Nephron progenitor cell (in vitro differentiated cells): Measurements from ENCODE around the gene NCK2.

Experiments
- DNase-seq: peaks from one replicate; pipeline ENCODE4 v3.0.0; 2021
- H3K27ac Mint-ChIP-seq: 2 replicates; pipeline ENCODE4 v1.8.0; 2021; ENCODE audit warnings: mild to moderate bottlenecking, moderate library complexity, mixed read lengths
- H3K27me3 Mint-ChIP-seq: 2 replicates; pipeline ENCODE4 v1.8.0; 2021; ENCODE audit warnings: mild to moderate bottlenecking, low read depth, mixed read lengths; ENCODE audit not compliant: poor library complexity
- H3K36me3 Mint-ChIP-seq: 2 replicates; pipeline ENCODE4 v1.8.0; 2021; ENCODE audit warnings: low read depth, mixed read lengths
- H3K4me1 Mint-ChIP-seq: 2 replicates; pipeline ENCODE4 v1.8.0; 2021; ENCODE audit warnings: mixed read lengths
- H3K4me3 Mint-ChIP-seq: 2 replicates; pipeline ENCODE4 v1.8.0; 2021; ENCODE audit warnings: mild to moderate bottlenecking, moderate library complexity, mixed read lengths
- H3K9me3 Mint-ChIP-seq: 2 replicates; pipeline ENCODE4 v1.8.0; 2021; ENCODE audit warnings: mild to moderate bottlenecking, moderate library complexity, mixed read lengths
- CTCF ChIP-seq: fragments of 200-600 bp; sonication (generic); IDR thresholded peaks from 2 replicates; pipeline ENCODE4 v1.5.0; 2021; ENCODE audit warnings: antibody characterized with exemption

Gene NCK2

GRCh38 chr2:105744909-105745853, at the start of gene NCK2:
TSS of gene NCK2 (plus strand) at chr2:105744912. CDS start at chr2:105855064, 110,152 bp downstream.
- no peak for TF ChIP-seq CTCF

GRCh38 chr2:105697781-105698449, 46.8 kb upstream of the NCK2 start:
- no peak for DNase-seq
- no peak for TF ChIP-seq CTCF
- Mint-ChIP-seq H3K4me3 (no peak overlapping the region), H3K9me3 (no peaks in the 10 kb centered on the region), H3K4me1 (peaks cover 8% of the 10 kb centered on the region), H3K27ac (no peak overlapping the region), H3K36me3 (no peaks in the 10 kb centered on the region), H3K27me3 (peaks cover 19% of the 10 kb centered on the region)

More at GRCh38 chr2:105744909-105745853, at the start of gene NCK2:
- DNase-seq, result peak; percentile 62
- peaks cover 47% of the 10 kb centered on the region for H3K4me1 Mint-ChIP-seq
- H3K36me3 Mint-ChIP-seq, result peaks cover 22% of the 10 kb centered on the region
- H3K9me3 Mint-ChIP-seq, result peaks cover 11% of the 10 kb centered on the region
- H3K27ac Mint-ChIP-seq, result peak within 1 kb of the TSS; percentile 88
- H3K27me3 Mint-ChIP-seq, result peaks cover 20% of the 10 kb centered on the region
- peak within 1 kb of the TSS; percentile 95 for H3K4me3 Mint-ChIP-seq

- DNase-seq, result no peak
- TF ChIP-seq CTCF, result no peak
- no peak overlapping the region for H3K27ac Mint-ChIP-seq
- peaks cover 2% of the 10 kb centered on the region for H3K9me3 Mint-ChIP-seq
- peaks cover 8% of the 10 kb centered on the region for H3K4me1 Mint-ChIP-seq
- H3K4me3 Mint-ChIP-seq, result no peak overlapping the region
- no peaks in the 10 kb centered on the region for H3K36me3 Mint-ChIP-seq
- H3K27me3 Mint-ChIP-seq, result peaks cover 21% of the 10 kb centered on the region
These were observed 45.9 kb upstream of the NCK2 start for GRCh38 chr2:105698820-105699219.

- no peaks in the 10 kb centered on the region for H3K36me3 Mint-ChIP-seq
- DNase-seq, result no peak
- no peak overlapping the region for H3K27ac Mint-ChIP-seq
- peaks cover 19% of the 10 kb centered on the region for H3K27me3 Mint-ChIP-seq
- no peak overlapping the region for H3K4me3 Mint-ChIP-seq
- TF ChIP-seq CTCF, result no peak
- peaks cover 8% of the 10 kb centered on the region for H3K4me1 Mint-ChIP-seq
- H3K9me3 Mint-ChIP-seq, result peaks cover 16% of the 10 kb centered on the region
These were observed 43.7 kb upstream of the NCK2 start for GRCh38 chr2:105701042-105701441.

GRCh38 chr2:105708697-105709096, 36.0 kb upstream of the NCK2 start:
- H3K27ac Mint-ChIP-seq, result no peak overlapping the region

More at GRCh38 chr2:105708697-105709096, 36.0 kb upstream of the NCK2 start:
- peaks cover 33% of the 10 kb centered on the region for H3K4me1 Mint-ChIP-seq
- no peak for TF ChIP-seq CTCF
- peaks cover 8% of the 10 kb centered on the region for H3K27me3 Mint-ChIP-seq
- peaks cover 15% of the 10 kb centered on the region for H3K9me3 Mint-ChIP-seq
- H3K4me3 Mint-ChIP-seq, result no peak overlapping the region
- DNase-seq, result no peak
- no peaks in the 10 kb centered on the region for H3K36me3 Mint-ChIP-seq
